WTC11 (cell line): Measurements from ENCODE around the gene PRR13. TPM values are rescaled to one million over a fixed set of nuclear protein-coding genes. Genes with fewer than 3 reads are reported as not detected.

Source experiments
- ATAC-seq: fragments of 200-7000 bp; cut with Tn5 transposase; 2 replicates; pipeline ENCODE4 v1.10.0; 2021; ENCODE audit warnings: mild to moderate bottlenecking, moderate library complexity
- CTCF ChIA-PET: fragments of 300-600 bp; sonication (Branson Sonifier 250); formaldehyde crosslinking; loops from one replicate; lab custom pipeline; 2021; ENCODE audit warnings: antibody characterized with exemption; lab: Charles Lee
- POLR2A ChIA-PET: fragments of 350-600 bp; sonication (Branson Sonifier 250); formaldehyde crosslinking; loops from one replicate; lab custom pipeline; 2021; ENCODE audit warnings: antibody characterized with exemption; lab: Charles Lee
- DNase-seq: peaks from one replicate; pipeline ENCODE4 v3.0.0; 2021; ENCODE audit warnings: low spot score
- H3K27ac Mint-ChIP-seq: 2 replicates; pipeline ENCODE4 v1.8.0; 2021; ENCODE audit warnings: mixed read lengths
- H3K27me3 Mint-ChIP-seq: 2 replicates; pipeline ENCODE4 v1.8.0; 2021; ENCODE audit warnings: low read depth, mild to moderate bottlenecking, moderate library complexity, mixed read lengths
- H3K36me3 Mint-ChIP-seq: 2 replicates; pipeline ENCODE4 v1.8.0; 2021; ENCODE audit warnings: mixed read lengths
- H3K4me1 Mint-ChIP-seq: 2 replicates; pipeline ENCODE4 v1.8.0; 2022; ENCODE audit warnings: mixed read lengths
- H3K4me3 Mint-ChIP-seq: 2 replicates; pipeline ENCODE4 v1.8.0; 2021; ENCODE audit warnings: mild to moderate bottlenecking, moderate library complexity, mixed read lengths
- H3K9me3 Mint-ChIP-seq: 2 replicates; pipeline ENCODE4 v1.8.0; 2021; ENCODE audit warnings: mixed read lengths
- CBFB ChIP-seq: sonication (generic); formaldehyde crosslinking; IDR thresholded peaks from 2 replicates; pipeline ENCODE4 v1.8.1; 2022; ENCODE audit warnings: mild to moderate bottlenecking, low read depth, missing genetic modification reagents
- ETV6 ChIP-seq: sonication (generic); formaldehyde crosslinking; IDR thresholded peaks from 2 replicates; pipeline ENCODE4 v1.8.1; 2022; ENCODE audit warnings: mild to moderate bottlenecking, missing genetic modification reagents
- FOXP1 ChIP-seq: sonication (generic); formaldehyde crosslinking; IDR thresholded peaks from 2 replicates; pipeline ENCODE4 v1.8.0; 2022; ENCODE audit warnings: missing genetic modification reagents, mild to moderate bottlenecking, moderate library complexity, borderline replicate concordance
- HMGA2 ChIP-seq: fragments of 250-450 bp; sonication (Bioruptor Pico); IDR thresholded peaks from 2 replicates; pipeline ENCODE4 v1.4.0; 2021; ENCODE audit warnings: mild to moderate bottlenecking, moderate library complexity
- JUN ChIP-seq: sonication (generic); formaldehyde crosslinking; IDR thresholded peaks from 2 replicates; pipeline ENCODE4 v1.8.0; 2023; ENCODE audit warnings: mild to moderate bottlenecking, missing genetic modification reagents
- OVOL2 ChIP-seq: fragments of 250-450 bp; sonication (Bioruptor Pico); IDR thresholded peaks from 2 replicates; pipeline ENCODE4 v1.9.0; 2021; ENCODE audit warnings: mild to moderate bottlenecking, borderline replicate concordance
- PRRX2 ChIP-seq: fragments of 250-450 bp; sonication (Bioruptor Pico); IDR thresholded peaks from 2 replicates; pipeline ENCODE4 v1.8.0; 2021; ENCODE audit warnings: mild to moderate bottlenecking
- SOX15 ChIP-seq: fragments of 250-450 bp; sonication (Bioruptor Pico); IDR thresholded peaks from 2 replicates; pipeline ENCODE4 v1.9.0; 2021; ENCODE audit warnings: mild to moderate bottlenecking
- TEAD4 ChIP-seq: sonication (generic); formaldehyde crosslinking; IDR thresholded peaks from 2 replicates; pipeline ENCODE4 v1.8.0; 2022; ENCODE audit warnings: mild to moderate bottlenecking, missing genetic modification reagents
- TP53 ChIP-seq: sonication (generic); formaldehyde crosslinking; IDR thresholded peaks from 2 replicates; pipeline ENCODE4 v1.8.1; 2023; ENCODE audit warnings: mild to moderate bottlenecking, missing genetic modification reagents
- ZBTB21 ChIP-seq: sonication (generic); formaldehyde crosslinking; IDR thresholded peaks from 2 replicates; pipeline ENCODE4 v1.8.1; 2023; ENCODE audit warnings: mild to moderate bottlenecking, missing genetic modification reagents, borderline replicate concordance
- ZNF219 ChIP-seq: sonication (generic); formaldehyde crosslinking; IDR thresholded peaks from 2 replicates; pipeline ENCODE4 v1.8.0; 2023; ENCODE audit warnings: missing genetic modification reagents, mild to moderate bottlenecking, borderline replicate concordance
- ZNF263 ChIP-seq: sonication (generic); formaldehyde crosslinking; IDR thresholded peaks from 2 replicates; pipeline ENCODE4 v1.8.1; 2022; ENCODE audit warnings: low read depth, mild to moderate bottlenecking, moderate library complexity, missing genetic modification reagents
- ZNF416 ChIP-seq: fragments of 250-450 bp; sonication (Bioruptor Pico); IDR thresholded peaks from 2 replicates; pipeline ENCODE4 v1.9.0; 2021; ENCODE audit warnings: mild to moderate bottlenecking, inconsistent platforms
- ZNF423 ChIP-seq: fragments of 250-450 bp; sonication (Bioruptor Pico); IDR thresholded peaks from 2 replicates; pipeline ENCODE4 v2.1.2; 2022; ENCODE audit warnings: mild to moderate bottlenecking, moderate library complexity
- total RNA-seq: library from RNA; stranded (reverse); gene quantifications from 3 replicates; pipeline ENCODE4 v1.2.3, GENCODE V29; 2021
- TF ChIP-seq, protein P1 (sequence below): sonication (generic); formaldehyde crosslinking; IDR thresholded peaks from 2 replicates; pipeline ENCODE4 v1.8.1; 2022; ENCODE audit warnings: low read depth, missing genetic modification reagents, borderline replicate concordance
- TF ChIP-seq, protein P2 (sequence below): sonication (generic); formaldehyde crosslinking; IDR thresholded peaks from 2 replicates; pipeline ENCODE4 v1.8.0; 2022; ENCODE audit warnings: mild to moderate bottlenecking, missing genetic modification reagents
- TF ChIP-seq, protein P3 (sequence below): fragments of 250-450 bp; sonication (Bioruptor Pico); conservative IDR thresholded peaks from 2 replicates; pipeline ENCODE4 v1.9.0; 2021; ENCODE audit warnings: mild to moderate bottlenecking
- TF ChIP-seq, protein P4 (sequence below): sonication (generic); formaldehyde crosslinking; IDR thresholded peaks from 2 replicates; pipeline ENCODE4 v1.8.1; 2023; ENCODE audit warnings: mild to moderate bottlenecking, missing genetic modification reagents, moderate library complexity
- TF ChIP-seq, protein P5 (sequence below): sonication (generic); formaldehyde crosslinking; IDR thresholded peaks from 2 replicates; pipeline ENCODE4 v1.8.1; 2023; ENCODE audit warnings: mild to moderate bottlenecking, missing genetic modification reagents, borderline replicate concordance
- TF ChIP-seq, protein P6 (sequence below): fragments of 250-450 bp; sonication (Bioruptor Pico); IDR thresholded peaks from 2 replicates; pipeline ENCODE4 v1.9.0; 2021; ENCODE audit warnings: mild to moderate bottlenecking
- TF ChIP-seq, protein P7 (sequence below): fragments of 250-450 bp; sonication (Bioruptor Pico); IDR thresholded peaks from 2 replicates; pipeline ENCODE4 v2.1.2; 2022; ENCODE audit warnings: mild to moderate bottlenecking, moderate library complexity

PRR13 gene
- total RNA-seq, 1 experiment from 2014 or later: 187 TPM

DNA sequence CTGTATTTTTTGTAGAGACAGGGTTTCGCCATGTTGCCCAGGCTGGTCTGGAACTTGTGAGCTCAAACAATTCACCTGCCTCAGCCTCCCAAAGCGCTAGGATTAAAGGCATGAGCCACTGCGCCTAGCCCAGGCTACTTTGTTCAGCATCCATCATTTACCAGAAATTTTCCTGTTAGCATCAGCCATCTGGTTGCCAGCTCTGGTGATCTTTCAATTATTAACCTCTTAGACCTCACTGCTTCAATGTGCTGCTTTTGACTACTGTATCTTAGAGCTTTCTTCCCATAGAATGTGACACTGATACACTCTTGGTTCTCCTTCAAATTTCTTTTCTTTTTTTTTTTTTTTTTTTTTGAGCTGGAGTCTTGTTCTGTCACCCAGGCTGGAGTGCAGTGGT, 23.3 kb upstream of the PRR13 start:
- DNase-seq (no peak), ATAC-seq (no peak)
- Mint-ChIP-seq H3K4me3 (no peak overlapping the region), H3K36me3 (no peaks in the 10 kb centered on the region), H3K27ac (no peak overlapping the region), H3K27me3 (no peaks in the 10 kb centered on the region), H3K9me3 (no peaks in the 10 kb centered on the region), H3K4me1 (peaks cover 31% of the 10 kb centered on the region)
- POLR2A ChIA-PET: interaction anchor here (0.6 kb wide), 1 partner anchor 1408 kb away, joined by 3 read pairs; no protein-coding TSS in a partner anchor
- TF ChIP-seq ZNF416 (no peak), ZNF263 (no peak), SOX15 (CRISPR knock-in tag) (no peak), ZNF219 (CRISPR knock-in tag) (no peak), PRRX2 (CRISPR knock-in tag) (no peak), ZBTB21 (CRISPR knock-in tag) (no peak), JUN (CRISPR knock-in tag) (no peak), ZNF423 (CRISPR knock-in tag) (no peak)
- TF ChIP-seq, protein P1, sequence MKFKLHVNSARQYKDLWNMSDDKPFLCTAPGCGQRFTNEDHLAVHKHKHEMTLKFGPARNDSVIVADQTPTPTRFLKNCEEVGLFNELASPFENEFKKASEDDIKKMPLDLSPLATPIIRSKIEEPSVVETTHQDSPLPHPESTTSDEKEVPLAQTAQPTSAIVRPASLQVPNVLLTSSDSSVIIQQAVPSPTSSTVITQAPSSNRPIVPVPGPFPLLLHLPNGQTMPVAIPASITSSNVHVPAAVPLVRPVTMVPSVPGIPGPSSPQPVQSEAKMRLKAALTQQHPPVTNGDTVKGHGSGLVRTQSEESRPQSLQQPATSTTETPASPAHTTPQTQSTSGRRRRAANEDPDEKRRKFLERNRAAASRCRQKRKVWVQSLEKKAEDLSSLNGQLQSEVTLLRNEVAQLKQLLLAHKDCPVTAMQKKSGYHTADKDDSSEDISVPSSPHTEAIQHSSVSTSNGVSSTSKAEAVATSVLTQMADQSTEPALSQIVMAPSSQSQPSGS (CRISPR knock-in tag): no peak
- TF ChIP-seq, protein P2, sequence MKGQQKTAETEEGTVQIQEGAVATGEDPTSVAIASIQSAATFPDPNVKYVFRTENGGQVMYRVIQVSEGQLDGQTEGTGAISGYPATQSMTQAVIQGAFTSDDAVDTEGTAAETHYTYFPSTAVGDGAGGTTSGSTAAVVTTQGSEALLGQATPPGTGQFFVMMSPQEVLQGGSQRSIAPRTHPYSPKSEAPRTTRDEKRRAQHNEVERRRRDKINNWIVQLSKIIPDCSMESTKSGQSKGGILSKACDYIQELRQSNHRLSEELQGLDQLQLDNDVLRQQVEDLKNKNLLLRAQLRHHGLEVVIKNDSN (CRISPR knock-in tag): no peak
- TF ChIP-seq, protein P3, sequence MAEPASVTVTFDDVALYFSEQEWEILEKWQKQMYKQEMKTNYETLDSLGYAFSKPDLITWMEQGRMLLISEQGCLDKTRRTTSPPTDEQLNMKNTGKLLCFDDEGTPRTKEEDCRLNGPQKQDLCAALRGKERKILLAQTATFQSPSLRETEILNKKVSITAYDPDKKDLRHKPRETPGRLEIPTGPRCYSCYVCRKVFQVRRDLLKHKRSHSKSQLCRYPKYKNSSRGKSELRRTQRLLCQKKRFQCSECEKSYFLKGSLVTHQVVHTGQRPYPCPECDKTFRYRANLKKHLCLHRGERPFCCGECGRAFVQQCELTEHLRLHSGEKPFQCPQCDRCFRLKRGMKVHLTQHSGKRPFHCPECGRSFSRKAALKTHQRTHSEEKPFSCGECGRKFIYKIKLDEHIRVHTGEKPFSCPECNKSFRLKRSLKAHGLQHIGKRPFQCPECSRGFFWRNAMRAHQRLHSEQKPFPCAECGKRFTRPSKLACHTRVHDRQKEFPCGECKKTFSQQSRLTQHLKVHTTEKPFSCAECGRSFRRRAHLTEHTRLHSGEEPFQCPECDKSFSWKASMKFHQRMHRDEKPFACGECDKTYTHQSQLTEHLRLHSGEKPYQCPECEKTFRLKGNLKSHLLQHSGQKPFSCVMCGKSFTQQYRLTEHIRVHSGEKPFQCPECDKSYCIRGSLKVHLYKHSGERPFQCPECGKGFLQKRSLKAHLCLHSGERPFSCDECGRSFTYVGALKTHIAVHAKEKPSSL (CRISPR knock-in tag): no peak
- TF ChIP-seq, protein P4, sequence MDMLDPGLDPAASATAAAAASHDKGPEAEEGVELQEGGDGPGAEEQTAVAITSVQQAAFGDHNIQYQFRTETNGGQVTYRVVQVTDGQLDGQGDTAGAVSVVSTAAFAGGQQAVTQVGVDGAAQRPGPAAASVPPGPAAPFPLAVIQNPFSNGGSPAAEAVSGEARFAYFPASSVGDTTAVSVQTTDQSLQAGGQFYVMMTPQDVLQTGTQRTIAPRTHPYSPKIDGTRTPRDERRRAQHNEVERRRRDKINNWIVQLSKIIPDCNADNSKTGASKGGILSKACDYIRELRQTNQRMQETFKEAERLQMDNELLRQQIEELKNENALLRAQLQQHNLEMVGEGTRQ: no peak
- TF ChIP-seq, protein P5, sequence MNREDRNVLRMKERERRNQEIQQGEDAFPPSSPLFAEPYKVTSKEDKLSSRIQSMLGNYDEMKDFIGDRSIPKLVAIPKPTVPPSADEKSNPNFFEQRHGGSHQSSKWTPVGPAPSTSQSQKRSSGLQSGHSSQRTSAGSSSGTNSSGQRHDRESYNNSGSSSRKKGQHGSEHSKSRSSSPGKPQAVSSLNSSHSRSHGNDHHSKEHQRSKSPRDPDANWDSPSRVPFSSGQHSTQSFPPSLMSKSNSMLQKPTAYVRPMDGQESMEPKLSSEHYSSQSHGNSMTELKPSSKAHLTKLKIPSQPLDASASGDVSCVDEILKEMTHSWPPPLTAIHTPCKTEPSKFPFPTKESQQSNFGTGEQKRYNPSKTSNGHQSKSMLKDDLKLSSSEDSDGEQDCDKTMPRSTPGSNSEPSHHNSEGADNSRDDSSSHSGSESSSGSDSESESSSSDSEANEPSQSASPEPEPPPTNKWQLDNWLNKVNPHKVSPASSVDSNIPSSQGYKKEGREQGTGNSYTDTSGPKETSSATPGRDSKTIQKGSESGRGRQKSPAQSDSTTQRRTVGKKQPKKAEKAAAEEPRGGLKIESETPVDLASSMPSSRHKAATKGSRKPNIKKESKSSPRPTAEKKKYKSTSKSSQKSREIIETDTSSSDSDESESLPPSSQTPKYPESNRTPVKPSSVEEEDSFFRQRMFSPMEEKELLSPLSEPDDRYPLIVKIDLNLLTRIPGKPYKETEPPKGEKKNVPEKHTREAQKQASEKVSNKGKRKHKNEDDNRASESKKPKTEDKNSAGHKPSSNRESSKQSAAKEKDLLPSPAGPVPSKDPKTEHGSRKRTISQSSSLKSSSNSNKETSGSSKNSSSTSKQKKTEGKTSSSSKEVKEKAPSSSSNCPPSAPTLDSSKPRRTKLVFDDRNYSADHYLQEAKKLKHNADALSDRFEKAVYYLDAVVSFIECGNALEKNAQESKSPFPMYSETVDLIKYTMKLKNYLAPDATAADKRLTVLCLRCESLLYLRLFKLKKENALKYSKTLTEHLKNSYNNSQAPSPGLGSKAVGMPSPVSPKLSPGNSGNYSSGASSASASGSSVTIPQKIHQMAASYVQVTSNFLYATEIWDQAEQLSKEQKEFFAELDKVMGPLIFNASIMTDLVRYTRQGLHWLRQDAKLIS (CRISPR knock-in tag): no peak
- CTCF ChIA-PET: interaction anchor here (1.9 to 2.7 kb wide), 2 partner anchors 66 to 97 kb away, joined by 11 to 22 read pairs; partner anchors contain the start of gene AAAS

DNA sequence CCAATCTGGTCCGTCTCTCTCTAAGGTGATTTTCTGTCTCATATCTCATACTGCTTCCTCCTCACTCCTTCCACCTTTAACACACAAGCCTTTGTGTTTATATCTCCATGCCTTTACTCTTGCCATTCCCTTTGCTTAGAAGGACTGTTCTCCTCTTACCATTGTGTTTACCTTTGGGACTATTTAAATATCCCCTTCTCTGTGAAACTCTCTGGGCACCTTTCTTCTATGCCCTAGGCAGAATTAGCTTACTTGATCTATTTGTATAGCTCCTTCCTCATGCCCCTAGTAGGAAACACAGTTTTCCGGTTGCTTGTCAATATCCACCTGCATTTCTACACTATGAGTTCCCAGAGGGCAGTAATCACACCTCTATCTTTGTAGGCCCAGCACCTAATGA, 21.8 kb upstream of the PRR13 start:
- ATAC-seq (no peak), DNase-seq (no peak)
- H3K36me3 Mint-ChIP-seq: no peaks in the 10 kb centered on the region
- H3K9me3 Mint-ChIP-seq: no peaks in the 10 kb centered on the region
- ChIA-PET CTCF (interaction anchor here (1.3 to 5.6 kb wide), 4 partner anchors 66 to 99 kb away, joined by 3 to 113 read pairs (median 12); partner anchors contain the start of gene AAAS), POLR2A (interaction anchor here (1.6 kb wide), 1 partner anchor 40 kb away, joined by 6 read pairs; the partner anchor contains the start of gene SP1)
- TF ChIP-seq FOXP1 (CRISPR knock-in tag) (no peak), TEAD4 (CRISPR knock-in tag) (no peak), TP53 (CRISPR knock-in tag) (no peak), ETV6 (CRISPR knock-in tag) (no peak), ZNF263 (no peak), OVOL2 (CRISPR knock-in tag) (no peak), CBFB (CRISPR knock-in tag) (no peak), HMGA2 (CRISPR knock-in tag) (no peak)
- TF ChIP-seq, protein P1 (CRISPR knock-in tag): no peak
- TF ChIP-seq, protein P6, sequence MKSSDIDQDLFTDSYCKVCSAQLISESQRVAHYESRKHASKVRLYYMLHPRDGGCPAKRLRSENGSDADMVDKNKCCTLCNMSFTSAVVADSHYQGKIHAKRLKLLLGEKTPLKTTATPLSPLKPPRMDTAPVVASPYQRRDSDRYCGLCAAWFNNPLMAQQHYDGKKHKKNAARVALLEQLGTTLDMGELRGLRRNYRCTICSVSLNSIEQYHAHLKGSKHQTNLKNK: no peak
- TF ChIP-seq, protein P7, sequence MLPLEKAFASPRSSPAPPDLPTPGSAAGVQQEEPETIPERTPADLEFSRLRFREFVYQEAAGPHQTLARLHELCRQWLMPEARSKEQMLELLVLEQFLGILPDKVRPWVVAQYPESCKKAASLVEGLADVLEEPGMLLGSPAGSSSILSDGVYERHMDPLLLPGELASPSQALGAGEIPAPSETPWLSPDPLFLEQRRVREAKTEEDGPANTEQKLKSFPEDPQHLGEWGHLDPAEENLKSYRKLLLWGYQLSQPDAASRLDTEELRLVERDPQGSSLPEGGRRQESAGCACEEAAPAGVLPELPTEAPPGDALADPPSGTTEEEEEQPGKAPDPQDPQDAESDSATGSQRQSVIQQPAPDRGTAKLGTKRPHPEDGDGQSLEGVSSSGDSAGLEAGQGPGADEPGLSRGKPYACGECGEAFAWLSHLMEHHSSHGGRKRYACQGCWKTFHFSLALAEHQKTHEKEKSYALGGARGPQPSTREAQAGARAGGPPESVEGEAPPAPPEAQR (CRISPR knock-in tag): no peak
- H3K27me3 Mint-ChIP-seq: no peaks in the 10 kb centered on the region
- H3K27ac Mint-ChIP-seq: peak overlapping the region; percentile 54
- no peak overlapping the region for H3K4me3 Mint-ChIP-seq
- peaks cover 30% of the 10 kb centered on the region for H3K4me1 Mint-ChIP-seq
